Measurements from ENCODE around the gene DNMBP. TPM values are rescaled to one million over a fixed set of nuclear protein-coding genes. Genes with fewer than 3 reads are reported as not detected.

The DNMBP gene
- total RNA-seq, 1 experiment from 2014 or later, result 8.5 TPM

DNA sequence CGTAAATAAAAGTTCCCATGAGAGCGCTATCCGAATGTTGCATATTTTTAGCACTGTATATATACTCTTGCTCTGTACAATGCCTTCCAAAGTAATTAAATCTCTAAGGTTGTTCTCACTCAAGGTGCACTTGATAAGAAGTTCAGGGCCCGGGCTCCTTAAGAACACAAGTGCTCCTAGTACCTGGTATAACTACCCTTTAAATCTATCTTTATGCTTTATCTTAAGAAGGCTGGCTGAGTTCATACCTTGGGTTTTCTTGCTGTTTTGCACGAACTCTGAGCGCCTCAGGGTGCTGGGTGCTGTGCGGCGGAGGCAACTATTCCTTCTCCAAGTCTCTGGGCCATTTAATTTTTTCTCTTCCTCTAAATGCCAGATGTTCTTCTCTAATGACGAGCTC, 80.4 kb downstream of the DNMBP start:
- H3K4me3 ChIP-seq (ENCODE audit: insufficient read depth, low read depth, low read length), result no peak overlapping the region
- H3K27me3 ChIP-seq (ENCODE audit: control insufficient read depth, insufficient read depth, low read length), result no peaks in the 10 kb centered on the region

GRCh38 chr10:99927721-99928280, 81.9 kb downstream of the DNMBP start:
- Histone ChIP-seq H3K27me3 (ENCODE audit: control insufficient read depth, insufficient read depth, low read length) (no peaks in the 10 kb centered on the region), H3K36me3 (replicated peaks; ENCODE audit: control insufficient read depth, insufficient read depth, low read length) (no peaks in the 10 kb centered on the region), H3K4me3 (ENCODE audit: insufficient read depth, low read depth, low read length) (no peak overlapping the region)
- no peak for DNase-seq

More for the DNA sequence above, 80.4 kb downstream of the DNMBP start:
- no peaks in the 10 kb centered on the region for H3K36me3 ChIP-seq (replicated peaks; ENCODE audit: control insufficient read depth, insufficient read depth, low read length)
- DNase-seq, result no peak

GRCh38 chr10:99926925-99927720, 82.6 kb downstream of the DNMBP start:
- no peak overlapping the region for H3K4me3 ChIP-seq (ENCODE audit: insufficient read depth, low read depth, low read length)
- H3K27me3 ChIP-seq (ENCODE audit: control insufficient read depth, insufficient read depth, low read length), result no peaks in the 10 kb centered on the region
- no peaks in the 10 kb centered on the region for H3K36me3 ChIP-seq (replicated peaks; ENCODE audit: control insufficient read depth, insufficient read depth, low read length)
- DNase-seq, result no peak

GRCh38 chr10:99924451-99925255, 85.1 kb downstream of the DNMBP start:
- no peak for DNase-seq
- H3K36me3 ChIP-seq (replicated peaks; ENCODE audit: control insufficient read depth, insufficient read depth, low read length), result no peaks in the 10 kb centered on the region
- no peak overlapping the region for H3K4me3 ChIP-seq (ENCODE audit: insufficient read depth, low read depth, low read length)
- H3K27me3 ChIP-seq (ENCODE audit: control insufficient read depth, insufficient read depth, low read length), result no peaks in the 10 kb centered on the region

DNA sequence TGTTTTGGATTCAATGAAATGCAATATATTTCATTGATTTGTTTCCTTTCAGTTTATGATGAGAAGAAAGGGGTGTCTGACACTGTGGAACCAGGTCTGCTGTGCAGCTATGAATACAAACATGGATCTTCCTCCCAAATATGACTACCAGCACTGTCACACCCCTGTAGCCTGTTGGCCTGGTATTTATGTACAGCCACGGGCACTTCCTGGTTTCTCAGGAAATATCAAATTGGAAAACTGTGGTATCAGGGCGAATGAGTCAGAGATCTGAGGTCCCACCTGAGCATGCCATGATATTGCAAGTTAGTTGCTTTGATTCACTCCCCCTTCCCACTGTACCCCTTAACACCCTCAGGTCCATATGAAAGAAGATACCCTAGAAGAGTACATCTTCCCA, 87.8 kb downstream of the DNMBP start:
- no peaks in the 10 kb centered on the region for H3K27me3 ChIP-seq (ENCODE audit: control insufficient read depth, insufficient read depth, low read length)
- no peaks in the 10 kb centered on the region for H3K36me3 ChIP-seq (replicated peaks; ENCODE audit: control insufficient read depth, insufficient read depth, low read length)
- DNase-seq, result no peak
- no peak overlapping the region for H3K4me3 ChIP-seq (ENCODE audit: insufficient read depth, low read depth, low read length)

DNA sequence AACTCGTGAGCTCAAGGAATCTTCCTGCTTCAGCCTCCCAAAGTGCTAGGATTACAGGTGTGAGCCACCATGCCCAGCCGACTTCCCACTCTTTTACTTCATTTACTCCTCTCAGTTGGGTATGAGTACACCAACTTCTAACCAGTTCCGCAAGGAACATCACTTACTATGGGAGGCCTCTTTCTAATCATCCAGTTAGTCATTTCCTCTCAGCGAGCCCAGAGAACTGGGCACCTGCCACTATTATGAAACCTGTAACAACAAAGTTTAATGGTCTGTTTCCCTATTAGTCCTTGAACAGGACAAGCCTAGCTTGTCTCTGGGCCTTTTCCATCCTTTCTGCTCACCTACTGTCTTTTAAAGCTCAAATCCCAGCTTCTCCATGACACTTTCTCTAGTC, 88.8 kb downstream of the DNMBP start:
- no peak for DNase-seq
- Histone ChIP-seq H3K27me3 (ENCODE audit: control insufficient read depth, insufficient read depth, low read length) (no peaks in the 10 kb centered on the region), H3K4me3 (ENCODE audit: insufficient read depth, low read depth, low read length) (no peak overlapping the region), H3K36me3 (replicated peaks; ENCODE audit: control insufficient read depth, insufficient read depth, low read length) (no peaks in the 10 kb centered on the region)

GRCh38 chr10:99920486-99920885, 89.3 kb downstream of the DNMBP start:
- no peak for DNase-seq
- Histone ChIP-seq H3K27me3 (ENCODE audit: control insufficient read depth, insufficient read depth, low read length) (no peaks in the 10 kb centered on the region), H3K36me3 (replicated peaks; ENCODE audit: control insufficient read depth, insufficient read depth, low read length) (no peaks in the 10 kb centered on the region), H3K4me3 (ENCODE audit: insufficient read depth, low read depth, low read length) (no peak overlapping the region)

GRCh38 chr10:99917963-99918825, 91.6 kb downstream of the DNMBP start:
- H3K27me3 ChIP-seq (ENCODE audit: control insufficient read depth, insufficient read depth, low read length), result no peaks in the 10 kb centered on the region
- peak overlapping the region; percentile 37 for H3K4me3 ChIP-seq (ENCODE audit: insufficient read depth, low read depth, low read length)
- DNase-seq, result peak; percentile 68
- no peaks in the 10 kb centered on the region for H3K36me3 ChIP-seq (replicated peaks; ENCODE audit: control insufficient read depth, insufficient read depth, low read length)

GRCh38 chr10:99916776-99917175, 93.0 kb downstream of the DNMBP start:
- H3K36me3 ChIP-seq (replicated peaks; ENCODE audit: control insufficient read depth, insufficient read depth, low read length), result no peaks in the 10 kb centered on the region
- H3K4me3 ChIP-seq (ENCODE audit: insufficient read depth, low read depth, low read length), result no peak overlapping the region
- DNase-seq, result no peak
- H3K27me3 ChIP-seq (ENCODE audit: control insufficient read depth, insufficient read depth, low read length), result no peaks in the 10 kb centered on the region

GRCh38 chr10:99915414-99915813, 94.3 kb downstream of the DNMBP start:
- H3K27me3 ChIP-seq (ENCODE audit: control insufficient read depth, insufficient read depth, low read length), result no peaks in the 10 kb centered on the region
- no peak overlapping the region for H3K4me3 ChIP-seq (ENCODE audit: insufficient read depth, low read depth, low read length)
- no peak for DNase-seq
- no peaks in the 10 kb centered on the region for H3K36me3 ChIP-seq (replicated peaks; ENCODE audit: control insufficient read depth, insufficient read depth, low read length)

DNA sequence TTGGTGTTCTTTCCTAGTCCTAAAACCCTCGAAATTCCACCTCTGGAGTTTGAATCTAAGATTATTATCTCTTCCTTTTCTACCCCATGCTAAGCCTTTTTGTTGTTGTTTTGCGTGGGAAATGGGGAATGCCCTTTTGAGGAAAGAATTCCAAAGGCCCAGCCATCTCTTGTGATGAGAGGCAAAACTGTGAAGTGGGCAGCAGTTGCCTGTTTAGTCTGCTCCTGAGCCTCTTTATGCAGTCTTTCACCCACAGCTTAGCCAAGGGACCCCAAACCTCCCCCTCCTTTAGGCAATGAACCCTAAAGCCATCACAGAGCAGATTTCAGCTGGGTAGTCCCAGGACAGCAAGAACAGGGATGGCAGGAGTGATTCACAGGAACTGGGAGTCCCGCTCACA, 95.5 kb downstream of the DNMBP start:
- H3K36me3 ChIP-seq (replicated peaks; ENCODE audit: control insufficient read depth, insufficient read depth, low read length), result peaks cover under 1% of the 10 kb centered on the region; the same call in 1 of the 2 replicates
- no peaks in the 10 kb centered on the region for H3K27me3 ChIP-seq (ENCODE audit: control insufficient read depth, insufficient read depth, low read length)
- no peak overlapping the region for H3K4me3 ChIP-seq (ENCODE audit: insufficient read depth, low read depth, low read length)
- DNase-seq, result no peak

GRCh38 chr10:99913831-99914235, 95.9 kb downstream of the DNMBP start:
- no peaks in the 10 kb centered on the region for H3K27me3 ChIP-seq (ENCODE audit: control insufficient read depth, insufficient read depth, low read length)
- peaks cover 4% of the 10 kb centered on the region for H3K36me3 ChIP-seq (replicated peaks; ENCODE audit: control insufficient read depth, insufficient read depth, low read length)
- DNase-seq, result peak; percentile 84
- peak overlapping the region; percentile 79 for H3K4me3 ChIP-seq (ENCODE audit: insufficient read depth, low read depth, low read length)

GRCh38 chr10:99912041-99912440, 97.7 kb downstream of the DNMBP start:
- Histone ChIP-seq H3K4me3 (ENCODE audit: insufficient read depth, low read depth, low read length) (peak overlapping the region; percentile 79), H3K36me3 (replicated peaks; ENCODE audit: control insufficient read depth, insufficient read depth, low read length) (peaks cover 22% of the 10 kb centered on the region), H3K27me3 (ENCODE audit: control insufficient read depth, insufficient read depth, low read length) (no peaks in the 10 kb centered on the region)
- DNase-seq, result no peak

GRCh38 chr10:99908512-99908911, 101.2 kb downstream of the DNMBP start:
- Histone ChIP-seq H3K36me3 (replicated peaks; ENCODE audit: control insufficient read depth, insufficient read depth, low read length) (peaks cover 48% of the 10 kb centered on the region), H3K4me3 (ENCODE audit: insufficient read depth, low read depth, low read length) (no peak overlapping the region), H3K27me3 (ENCODE audit: control insufficient read depth, insufficient read depth, low read length) (no peaks in the 10 kb centered on the region)
- no peak for DNase-seq
